Fibroblast of lung (primary cell): ENCODE data around the gene APLF.

ENCODE experiments used
- EZH2 ChIP-seq: IDR thresholded peaks from 2 replicates; pipeline ENCODE4 v1.5.1; 2012; ENCODE audit warnings: low read length, control low read depth, mild to moderate bottlenecking; ENCODE audit errors: missing control alignments
- TF ChIP-seq, protein P1 (sequence below), 2 donors: IDR thresholded peaks in 1 of 2; conservative IDR thresholded peaks in 1 of 2; 1 replicate in 1 of 2; 2 replicates in 1 of 2; pipeline ENCODE4 v1.5.1; 2011 to 2012; ENCODE audit warnings: low read length in 2 of 2, control low read depth in 1 of 2, inconsistent platforms in 1 of 2, low read depth in 1 of 2, mild to moderate bottlenecking in 1 of 2

DNA sequence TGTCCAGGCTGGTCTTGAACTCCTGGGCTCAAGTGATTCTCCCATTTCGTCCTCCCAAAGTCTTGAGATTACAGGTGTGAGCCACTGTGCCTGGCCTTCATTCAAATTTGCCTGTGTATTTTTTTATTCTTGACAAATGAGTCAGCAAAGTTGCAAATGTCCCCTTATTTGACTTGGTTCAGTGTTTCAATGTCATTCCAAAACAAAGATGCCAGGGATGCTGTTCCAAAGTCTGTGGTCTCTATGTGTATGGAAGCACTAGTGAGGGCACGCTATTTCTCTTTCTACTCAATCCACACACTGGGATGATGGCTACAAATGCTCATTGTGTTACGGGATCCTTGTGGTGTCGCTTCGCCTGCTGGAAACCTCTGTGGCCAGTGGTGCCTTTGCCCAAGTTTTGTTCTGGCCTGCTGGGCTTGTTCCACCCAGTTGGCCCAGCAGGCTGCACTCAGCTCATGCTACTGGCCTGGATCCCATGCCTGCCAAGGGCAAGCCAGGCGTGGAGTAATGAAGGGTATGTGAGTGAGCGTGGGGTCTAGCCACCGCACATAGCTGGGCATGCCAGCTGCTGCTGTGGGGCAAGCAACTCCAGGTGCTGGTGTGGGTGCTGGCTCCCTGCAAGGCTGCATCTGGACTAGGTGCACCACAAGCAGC lies 35.9 kb upstream of the APLF start:
- TF ChIP-seq, protein P1, sequence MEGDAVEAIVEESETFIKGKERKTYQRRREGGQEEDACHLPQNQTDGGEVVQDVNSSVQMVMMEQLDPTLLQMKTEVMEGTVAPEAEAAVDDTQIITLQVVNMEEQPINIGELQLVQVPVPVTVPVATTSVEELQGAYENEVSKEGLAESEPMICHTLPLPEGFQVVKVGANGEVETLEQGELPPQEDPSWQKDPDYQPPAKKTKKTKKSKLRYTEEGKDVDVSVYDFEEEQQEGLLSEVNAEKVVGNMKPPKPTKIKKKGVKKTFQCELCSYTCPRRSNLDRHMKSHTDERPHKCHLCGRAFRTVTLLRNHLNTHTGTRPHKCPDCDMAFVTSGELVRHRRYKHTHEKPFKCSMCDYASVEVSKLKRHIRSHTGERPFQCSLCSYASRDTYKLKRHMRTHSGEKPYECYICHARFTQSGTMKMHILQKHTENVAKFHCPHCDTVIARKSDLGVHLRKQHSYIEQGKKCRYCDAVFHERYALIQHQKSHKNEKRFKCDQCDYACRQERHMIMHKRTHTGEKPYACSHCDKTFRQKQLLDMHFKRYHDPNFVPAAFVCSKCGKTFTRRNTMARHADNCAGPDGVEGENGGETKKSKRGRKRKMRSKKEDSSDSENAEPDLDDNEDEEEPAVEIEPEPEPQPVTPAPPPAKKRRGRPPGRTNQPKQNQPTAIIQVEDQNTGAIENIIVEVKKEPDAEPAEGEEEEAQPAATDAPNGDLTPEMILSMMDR (conservative IDR thresholded peaks at IDR 0.05 in 1 of 2, IDR thresholded peaks at IDR 0.05 in 1 of 2; ENCODE audit: low read depth in 1 of 2, low read length in 2 of 2), result no peak
- TF ChIP-seq EZH2, result no peak
